H1 (cell line): ENCODE results near the gene SYF2. TPM values are rescaled to one million over a fixed set of nuclear protein-coding genes. Genes with fewer than 3 reads are reported as not detected.

Source experiments
- SAP30 ChIP-seq: fragments of 300-600 bp; sonication (generic); IDR thresholded peaks from 2 replicates; pipeline ENCODE4 v1.7.1; 2012; ENCODE audit warnings: low read length, moderate library complexity, mild to moderate bottlenecking, inconsistent platforms; ENCODE audit not compliant: insufficient read depth, insufficient replicate concordance
- TEAD4 ChIP-seq: IDR thresholded peaks from 2 replicates; pipeline ENCODE4 v1.6.1; 2012; ENCODE audit warnings: low read depth, low read length, inconsistent platforms, mixed read lengths
- ZNF274 ChIP-seq: IDR thresholded peaks from 2 replicates; pipeline ENCODE4 v1.7.0; 2012; ENCODE audit warnings: low read length, borderline replicate concordance; ENCODE audit errors: extremely low read depth
- polyA plus RNA-seq, 7 experiments: library from polyadenylated mRNA; depleted of rRNA in 3 of 7; stranded (reverse) in 5 of 7; unstranded in 2 of 7; fragments of >200 nt in 5 of 7; fragments of 200-250 nt in 2 of 7; gene quantifications; 1 replicate in 5 of 7; 2 replicates in 1 of 7; 4 replicates in 1 of 7; pipeline versions ENCODE4 v1.2.1 to v1.2.3, GENCODE V29; 2011 to 2013; ENCODE audit warnings: missing spikeins in 2 of 7, mixed read lengths in 2 of 7
- total RNA-seq: library from RNA; stranded (reverse); fragmentation: NEBNext Ultra II Directional; extraction: Animal tissue kit (Norgen Biotek cat#: 25700); gene quantifications from 2 replicates; pipeline ENCODE4 v1.2.1, GENCODE V29; 2021
- TF ChIP-seq, protein P1 (sequence below): fragments of 300-600 bp; sonication (generic); IDR thresholded peaks from 2 replicates; pipeline ENCODE4 v1.7.1; 2012; ENCODE audit warnings: low read length, moderate library complexity, mild to moderate bottlenecking, inconsistent platforms; ENCODE audit not compliant: insufficient replicate concordance

The SYF2 gene
- total and polyA plus RNA-seq, 2 of the 8 experiments (the other 6 are each of a cell fraction or from before 2014, with no cell fraction given), result 7.5 to 33.0 TPM

DNA sequence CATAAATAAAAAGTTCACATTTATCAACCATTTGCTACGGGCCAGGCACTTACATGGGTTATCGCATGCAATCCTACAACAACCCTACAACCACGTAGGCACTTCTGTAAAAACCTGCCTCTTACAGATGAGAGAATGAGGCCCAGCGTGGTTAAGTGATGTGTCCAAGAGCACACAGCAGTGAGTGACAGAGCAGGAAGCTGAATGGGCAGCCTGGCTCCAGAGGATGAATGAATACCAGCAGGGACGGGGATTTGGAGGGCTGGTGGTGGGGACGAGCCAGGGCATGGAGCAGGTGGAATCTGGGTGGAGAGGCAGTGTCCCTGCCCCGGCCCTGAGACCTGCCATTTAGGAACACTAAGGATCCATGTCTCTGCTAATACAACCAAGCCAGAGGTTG is 35.5 kb downstream of the SYF2 start (continued):
- TF ChIP-seq, protein P1, sequence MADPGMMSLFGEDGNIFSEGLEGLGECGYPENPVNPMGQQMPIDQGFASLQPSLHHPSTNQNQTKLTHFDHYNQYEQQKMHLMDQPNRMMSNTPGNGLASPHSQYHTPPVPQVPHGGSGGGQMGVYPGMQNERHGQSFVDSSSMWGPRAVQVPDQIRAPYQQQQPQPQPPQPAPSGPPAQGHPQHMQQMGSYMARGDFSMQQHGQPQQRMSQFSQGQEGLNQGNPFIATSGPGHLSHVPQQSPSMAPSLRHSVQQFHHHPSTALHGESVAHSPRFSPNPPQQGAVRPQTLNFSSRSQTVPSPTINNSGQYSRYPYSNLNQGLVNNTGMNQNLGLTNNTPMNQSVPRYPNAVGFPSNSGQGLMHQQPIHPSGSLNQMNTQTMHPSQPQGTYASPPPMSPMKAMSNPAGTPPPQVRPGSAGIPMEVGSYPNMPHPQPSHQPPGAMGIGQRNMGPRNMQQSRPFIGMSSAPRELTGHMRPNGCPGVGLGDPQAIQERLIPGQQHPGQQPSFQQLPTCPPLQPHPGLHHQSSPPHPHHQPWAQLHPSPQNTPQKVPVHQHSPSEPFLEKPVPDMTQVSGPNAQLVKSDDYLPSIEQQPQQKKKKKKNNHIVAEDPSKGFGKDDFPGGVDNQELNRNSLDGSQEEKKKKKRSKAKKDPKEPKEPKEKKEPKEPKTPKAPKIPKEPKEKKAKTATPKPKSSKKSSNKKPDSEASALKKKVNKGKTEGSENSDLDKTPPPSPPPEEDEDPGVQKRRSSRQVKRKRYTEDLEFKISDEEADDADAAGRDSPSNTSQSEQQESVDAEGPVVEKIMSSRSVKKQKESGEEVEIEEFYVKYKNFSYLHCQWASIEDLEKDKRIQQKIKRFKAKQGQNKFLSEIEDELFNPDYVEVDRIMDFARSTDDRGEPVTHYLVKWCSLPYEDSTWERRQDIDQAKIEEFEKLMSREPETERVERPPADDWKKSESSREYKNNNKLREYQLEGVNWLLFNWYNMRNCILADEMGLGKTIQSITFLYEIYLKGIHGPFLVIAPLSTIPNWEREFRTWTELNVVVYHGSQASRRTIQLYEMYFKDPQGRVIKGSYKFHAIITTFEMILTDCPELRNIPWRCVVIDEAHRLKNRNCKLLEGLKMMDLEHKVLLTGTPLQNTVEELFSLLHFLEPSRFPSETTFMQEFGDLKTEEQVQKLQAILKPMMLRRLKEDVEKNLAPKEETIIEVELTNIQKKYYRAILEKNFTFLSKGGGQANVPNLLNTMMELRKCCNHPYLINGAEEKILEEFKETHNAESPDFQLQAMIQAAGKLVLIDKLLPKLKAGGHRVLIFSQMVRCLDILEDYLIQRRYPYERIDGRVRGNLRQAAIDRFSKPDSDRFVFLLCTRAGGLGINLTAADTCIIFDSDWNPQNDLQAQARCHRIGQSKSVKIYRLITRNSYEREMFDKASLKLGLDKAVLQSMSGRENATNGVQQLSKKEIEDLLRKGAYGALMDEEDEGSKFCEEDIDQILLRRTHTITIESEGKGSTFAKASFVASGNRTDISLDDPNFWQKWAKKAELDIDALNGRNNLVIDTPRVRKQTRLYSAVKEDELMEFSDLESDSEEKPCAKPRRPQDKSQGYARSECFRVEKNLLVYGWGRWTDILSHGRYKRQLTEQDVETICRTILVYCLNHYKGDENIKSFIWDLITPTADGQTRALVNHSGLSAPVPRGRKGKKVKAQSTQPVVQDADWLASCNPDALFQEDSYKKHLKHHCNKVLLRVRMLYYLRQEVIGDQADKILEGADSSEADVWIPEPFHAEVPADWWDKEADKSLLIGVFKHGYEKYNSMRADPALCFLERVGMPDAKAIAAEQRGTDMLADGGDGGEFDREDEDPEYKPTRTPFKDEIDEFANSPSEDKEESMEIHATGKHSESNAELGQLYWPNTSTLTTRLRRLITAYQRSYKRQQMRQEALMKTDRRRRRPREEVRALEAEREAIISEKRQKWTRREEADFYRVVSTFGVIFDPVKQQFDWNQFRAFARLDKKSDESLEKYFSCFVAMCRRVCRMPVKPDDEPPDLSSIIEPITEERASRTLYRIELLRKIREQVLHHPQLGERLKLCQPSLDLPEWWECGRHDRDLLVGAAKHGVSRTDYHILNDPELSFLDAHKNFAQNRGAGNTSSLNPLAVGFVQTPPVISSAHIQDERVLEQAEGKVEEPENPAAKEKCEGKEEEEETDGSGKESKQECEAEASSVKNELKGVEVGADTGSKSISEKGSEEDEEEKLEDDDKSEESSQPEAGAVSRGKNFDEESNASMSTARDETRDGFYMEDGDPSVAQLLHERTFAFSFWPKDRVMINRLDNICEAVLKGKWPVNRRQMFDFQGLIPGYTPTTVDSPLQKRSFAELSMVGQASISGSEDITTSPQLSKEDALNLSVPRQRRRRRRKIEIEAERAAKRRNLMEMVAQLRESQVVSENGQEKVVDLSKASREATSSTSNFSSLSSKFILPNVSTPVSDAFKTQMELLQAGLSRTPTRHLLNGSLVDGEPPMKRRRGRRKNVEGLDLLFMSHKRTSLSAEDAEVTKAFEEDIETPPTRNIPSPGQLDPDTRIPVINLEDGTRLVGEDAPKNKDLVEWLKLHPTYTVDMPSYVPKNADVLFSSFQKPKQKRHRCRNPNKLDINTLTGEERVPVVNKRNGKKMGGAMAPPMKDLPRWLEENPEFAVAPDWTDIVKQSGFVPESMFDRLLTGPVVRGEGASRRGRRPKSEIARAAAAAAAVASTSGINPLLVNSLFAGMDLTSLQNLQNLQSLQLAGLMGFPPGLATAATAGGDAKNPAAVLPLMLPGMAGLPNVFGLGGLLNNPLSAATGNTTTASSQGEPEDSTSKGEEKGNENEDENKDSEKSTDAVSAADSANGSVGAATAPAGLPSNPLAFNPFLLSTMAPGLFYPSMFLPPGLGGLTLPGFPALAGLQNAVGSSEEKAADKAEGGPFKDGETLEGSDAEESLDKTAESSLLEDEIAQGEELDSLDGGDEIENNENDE, result no peak
- TF ChIP-seq ZNF274 (no peak), SAP30 (no peak), TEAD4 (no peak)
- TF ChIP-seq, all 59 proteins: peak for 0
